GM19099 (cell line): Measurements from ENCODE around the gene UNC13B.

Experiments
- POLR2A ChIP-seq: IDR thresholded peaks from 3 replicates; pipeline ENCODE4 v1.6.1; 2011; ENCODE audit warnings: low read depth; ENCODE audit not compliant: insufficient read length; ENCODE audit errors: extremely low read depth

The UNC13B gene

DNA sequence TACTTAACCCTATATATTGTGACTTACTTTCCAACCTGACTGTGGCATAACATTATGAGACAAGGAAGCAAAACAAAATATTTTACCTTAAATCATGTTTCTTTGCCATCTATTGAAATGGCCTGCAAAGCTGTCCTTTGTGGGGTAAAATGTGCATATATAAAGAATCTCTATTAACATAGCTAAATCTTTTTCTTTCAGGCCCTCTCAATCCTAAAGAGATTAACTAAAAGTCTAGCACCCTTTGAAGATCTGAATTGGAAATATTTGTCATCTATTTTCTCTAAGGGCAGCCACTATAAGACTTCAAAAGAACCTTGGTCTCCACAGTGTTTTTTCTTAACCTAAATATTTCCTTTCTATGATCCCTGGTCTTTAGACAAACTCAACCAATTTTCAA is 5.0 kb upstream of the UNC13B start:
- no peak for TF ChIP-seq POLR2A

DNA sequence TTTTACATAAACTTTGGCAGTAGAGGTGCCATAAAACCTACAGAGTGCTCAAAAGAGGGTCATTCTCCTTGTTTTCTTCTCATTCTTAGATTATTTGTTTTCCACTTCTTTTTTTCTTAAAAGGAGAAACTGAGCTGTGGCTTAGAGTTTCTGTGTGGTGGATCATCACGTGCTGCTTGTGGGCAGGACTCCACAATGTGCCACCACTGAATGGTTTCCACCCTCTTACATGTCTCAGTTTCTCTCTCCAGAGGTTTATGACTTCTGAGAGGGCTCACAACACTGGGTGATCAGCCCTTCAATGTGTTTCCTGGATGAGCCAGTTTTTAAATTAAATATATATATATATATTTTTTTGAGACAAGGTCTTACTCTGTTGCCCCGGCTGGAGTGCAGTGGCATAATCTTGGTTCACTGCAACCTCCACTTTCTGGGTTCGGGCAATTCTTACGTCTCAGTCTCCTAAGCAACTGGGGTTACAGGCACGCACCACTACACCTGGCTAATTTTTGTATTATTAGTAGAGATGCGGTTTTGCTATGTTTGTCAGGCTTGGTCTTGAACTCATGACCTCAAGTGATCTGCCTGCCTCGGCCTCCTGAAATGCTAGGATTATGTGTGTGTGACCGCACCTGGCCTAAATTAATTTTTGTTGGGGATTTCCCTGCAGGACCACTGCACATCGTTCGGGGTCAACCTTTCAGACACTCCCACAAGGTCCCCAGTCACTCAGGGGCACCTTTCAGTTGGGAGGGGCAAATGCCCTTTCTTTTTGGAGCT is 3.1 kb upstream of the UNC13B start:
- no peak for TF ChIP-seq POLR2A

DNA sequence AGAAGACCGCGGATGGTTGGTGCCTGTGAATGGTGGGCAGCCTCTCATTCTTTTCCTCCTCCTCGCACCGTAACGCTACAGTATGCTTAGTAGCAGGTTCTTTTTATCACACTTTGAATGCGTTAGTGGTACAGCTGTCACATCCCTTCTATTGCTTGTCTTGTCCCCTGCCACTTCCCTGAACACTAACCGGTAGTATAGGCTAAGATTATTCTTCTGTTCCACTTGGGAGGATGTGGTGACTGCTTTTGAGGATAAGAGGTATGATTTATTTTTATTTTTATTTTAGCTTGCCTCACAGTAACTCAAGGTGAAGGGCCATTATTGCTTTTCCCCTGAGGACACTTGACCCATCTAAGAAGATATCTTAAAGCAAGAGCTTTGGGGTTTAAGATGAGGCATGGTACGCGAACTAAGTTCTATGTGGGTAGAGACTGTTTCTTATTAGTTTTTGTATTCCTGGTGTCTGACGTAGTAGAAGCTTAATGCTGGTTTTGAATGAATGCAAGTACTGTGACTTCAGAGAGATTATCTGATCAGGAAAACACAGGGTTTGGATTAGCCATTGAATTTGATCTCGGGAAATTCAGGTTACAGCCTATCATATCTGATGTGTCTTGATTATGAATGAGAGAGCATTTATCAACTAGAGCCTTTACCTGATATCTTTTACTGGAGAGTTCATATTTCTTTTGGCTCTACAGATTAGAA is 951 bp downstream of the UNC13B start:
- TF ChIP-seq POLR2A: no peak

DNA sequence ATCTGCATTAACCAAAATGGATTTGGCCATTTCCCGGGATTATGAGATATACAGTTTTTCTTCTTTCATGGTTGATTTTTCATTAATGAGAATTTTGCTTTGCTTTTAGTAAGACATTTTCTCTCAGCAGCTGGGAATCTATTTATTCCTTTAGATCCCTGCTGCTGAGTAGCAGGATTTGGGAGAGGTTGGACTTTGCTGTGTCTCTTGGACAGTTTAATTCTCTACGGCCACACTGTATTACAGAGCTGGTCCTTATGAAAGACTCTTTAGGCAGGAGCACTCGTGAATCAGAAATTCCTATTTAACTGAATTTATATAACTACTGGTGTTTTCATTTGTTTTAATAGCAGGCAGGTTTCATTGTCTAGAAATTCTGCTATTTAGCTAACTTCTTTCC is 1.6 kb downstream of the UNC13B start:
- no peak for TF ChIP-seq POLR2A

DNA sequence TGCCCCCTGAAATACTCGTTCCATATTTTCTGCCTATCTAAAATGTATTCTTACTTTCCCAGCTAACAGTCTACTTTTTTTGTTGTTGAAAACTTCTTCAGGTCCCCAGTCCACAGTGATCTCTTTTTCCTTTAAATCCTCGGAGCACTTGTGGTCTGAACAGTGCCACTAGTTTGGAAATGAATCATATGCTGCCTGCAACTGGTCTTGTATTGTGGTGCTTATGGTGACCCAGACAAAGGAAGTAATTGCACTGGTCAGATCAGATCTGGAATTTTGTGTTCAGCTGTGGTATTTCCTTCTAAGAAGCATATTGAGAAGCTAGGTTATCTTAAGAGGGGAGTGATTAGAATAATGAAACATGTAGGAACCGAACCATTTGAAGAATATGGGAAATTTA is 2.9 kb downstream of the UNC13B start:
- no peak for TF ChIP-seq POLR2A

DNA sequence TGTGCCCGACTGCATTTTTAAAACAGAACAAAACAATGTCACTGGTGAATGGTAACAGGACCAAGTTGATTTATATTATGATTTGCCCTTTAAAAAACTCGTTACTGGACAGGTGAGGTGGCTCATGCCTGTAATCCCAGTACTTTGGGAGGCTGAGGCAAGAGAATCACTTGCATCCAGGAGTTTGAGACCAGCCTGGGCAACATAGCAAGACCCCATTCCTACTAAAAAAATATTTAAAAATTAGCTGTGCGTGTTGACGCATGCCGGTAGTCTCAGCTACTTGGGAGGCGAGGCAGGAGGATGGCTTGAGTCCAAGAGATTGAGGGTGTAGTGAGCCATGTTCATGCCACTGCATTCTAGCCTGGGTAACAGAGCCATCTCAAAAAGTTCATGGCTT is 7.2 kb downstream of the UNC13B start:
- TF ChIP-seq POLR2A: no peak

DNA sequence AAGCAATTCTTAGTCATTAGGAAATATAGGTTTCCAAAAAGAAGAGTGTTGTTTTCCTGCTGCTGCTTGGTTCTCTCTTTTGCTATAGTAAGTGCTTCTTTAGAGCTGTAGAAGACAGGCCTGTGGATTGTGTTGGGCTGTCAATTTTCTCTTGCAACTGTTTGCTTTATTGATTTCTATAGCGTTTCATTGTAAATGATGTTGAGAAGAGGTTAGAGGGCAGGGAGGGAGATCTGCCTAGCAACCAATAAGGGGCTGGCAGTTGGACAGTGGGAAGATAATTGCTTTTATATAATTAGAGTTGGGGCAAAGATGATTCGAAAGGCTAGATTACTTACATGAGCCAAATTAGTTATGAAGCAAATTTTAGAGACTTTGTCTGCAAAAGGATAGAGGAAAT is 11.1 kb downstream of the UNC13B start:
- no peak for TF ChIP-seq POLR2A

DNA sequence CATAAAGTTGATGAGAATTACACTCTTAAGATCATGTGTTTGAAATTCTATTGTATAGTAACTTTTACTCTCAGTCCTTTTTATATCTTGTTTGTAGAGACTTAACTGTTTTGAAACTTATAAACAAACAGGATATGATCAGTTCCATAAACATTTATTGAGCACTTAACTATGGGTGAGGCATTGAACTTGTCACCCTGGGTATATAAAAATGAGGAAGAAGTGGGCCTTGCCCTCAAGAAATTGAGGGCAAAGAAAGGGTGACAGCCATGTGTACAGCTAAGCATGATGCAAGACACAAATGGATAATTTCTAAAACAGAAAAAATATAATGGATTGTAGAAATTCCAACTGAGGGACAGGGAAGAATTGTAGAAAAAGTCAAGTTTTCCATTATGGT is 15.7 kb downstream of the UNC13B start:
- no peak for TF ChIP-seq POLR2A

DNA sequence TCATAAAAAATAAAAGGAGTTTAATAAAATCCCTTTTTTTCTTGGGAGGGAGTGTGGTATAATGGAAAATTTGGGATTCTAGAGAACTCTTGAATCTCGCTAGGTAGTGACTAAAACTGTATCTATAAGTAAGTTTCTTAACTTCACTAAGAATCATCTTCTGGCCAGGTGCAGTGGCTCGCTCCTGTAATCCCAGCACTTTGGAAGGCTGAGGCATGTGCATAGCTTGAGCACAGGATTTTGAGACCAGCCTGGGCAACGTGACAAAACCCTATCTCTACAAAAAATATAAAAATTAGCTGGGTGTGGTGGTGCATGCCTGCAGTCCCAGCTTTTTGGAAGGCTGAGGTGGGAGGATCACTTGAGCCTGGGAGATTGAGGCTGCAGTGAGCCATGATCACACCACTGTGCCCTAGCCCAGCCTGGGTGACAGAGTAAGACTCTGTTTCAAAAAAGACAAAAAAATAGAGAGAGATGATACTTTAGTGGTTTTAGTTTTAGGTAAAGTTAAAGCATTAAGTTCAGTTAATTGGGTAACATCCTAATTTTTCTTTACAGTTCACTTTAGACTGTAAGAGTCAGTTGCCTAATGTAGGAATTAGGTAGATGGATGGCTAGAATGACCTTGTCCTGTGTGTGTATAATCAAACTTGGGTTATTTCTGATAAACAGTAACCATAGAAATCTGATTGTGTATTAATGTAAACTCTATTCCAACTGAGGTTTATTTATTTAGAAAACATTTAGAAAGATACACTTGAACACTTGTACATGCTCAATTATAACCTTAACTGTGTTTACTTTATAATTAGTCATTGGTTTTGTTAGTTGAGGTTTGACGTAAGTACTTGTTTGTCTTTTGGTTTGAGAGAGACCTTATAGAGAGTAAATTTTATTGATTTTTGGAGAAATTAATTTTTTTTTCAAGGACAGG is 17.8 kb downstream of the UNC13B start:
- no peak for TF ChIP-seq POLR2A

DNA sequence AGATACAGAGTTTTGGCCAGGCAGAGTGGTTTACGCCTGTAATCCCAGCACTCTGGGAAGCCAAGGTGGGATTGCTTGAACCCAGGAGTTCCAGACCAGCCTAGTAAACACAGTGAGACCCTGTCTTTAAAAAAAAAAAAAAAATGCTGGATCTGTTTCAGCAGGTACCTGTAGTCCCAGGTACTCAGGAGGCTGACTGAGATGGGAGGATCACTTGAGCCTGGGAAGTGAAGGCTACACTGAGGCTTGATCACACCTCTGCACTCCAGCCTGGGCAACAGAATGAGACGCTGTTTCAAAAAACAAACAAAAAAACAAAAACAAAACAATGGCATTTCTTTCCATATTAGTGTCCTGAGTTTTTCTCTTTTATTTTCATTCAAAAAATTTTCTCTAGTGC is 19.0 kb downstream of the UNC13B start:
- TF ChIP-seq POLR2A: no peak

DNA sequence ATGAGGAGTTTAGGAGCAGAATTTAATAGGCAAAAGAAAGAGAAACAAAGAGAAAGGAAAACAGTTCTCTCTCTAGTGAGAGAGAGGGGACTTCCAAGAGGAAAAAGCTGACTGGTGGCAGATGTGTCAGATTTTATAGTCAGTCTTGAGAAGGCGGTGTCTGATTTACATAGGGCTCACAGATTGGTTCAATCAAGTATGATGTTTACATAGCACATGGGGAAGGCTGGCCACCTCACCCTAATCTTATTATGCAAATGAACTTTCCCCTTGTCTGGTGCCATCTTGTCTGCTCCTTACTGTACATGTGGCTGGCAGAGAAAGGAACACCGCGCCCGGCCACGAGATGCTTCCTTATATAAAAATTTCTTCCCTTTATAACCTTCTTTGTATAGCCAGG is 24.7 kb downstream of the UNC13B start:
- TF ChIP-seq POLR2A: no peak

DNA sequence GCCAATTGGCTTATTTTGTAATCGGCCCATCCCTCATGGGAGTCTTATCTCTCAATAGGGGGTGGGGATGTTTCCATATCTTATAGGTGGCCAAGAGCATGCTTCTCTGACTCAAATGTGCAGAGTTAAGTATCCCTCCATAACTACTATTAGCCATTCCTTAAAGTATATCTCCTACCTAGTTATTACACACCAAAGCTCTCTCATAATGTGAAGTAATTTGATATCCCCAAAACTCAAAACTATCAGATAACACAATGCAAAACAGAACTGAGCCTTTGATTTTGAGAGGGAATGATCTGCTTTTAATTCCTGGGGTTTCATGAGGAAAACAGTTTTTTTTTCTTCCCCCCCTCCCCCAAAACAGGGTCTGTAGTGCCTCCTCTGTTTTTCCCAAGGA is 28.4 kb downstream of the UNC13B start:
- no peak for TF ChIP-seq POLR2A

DNA sequence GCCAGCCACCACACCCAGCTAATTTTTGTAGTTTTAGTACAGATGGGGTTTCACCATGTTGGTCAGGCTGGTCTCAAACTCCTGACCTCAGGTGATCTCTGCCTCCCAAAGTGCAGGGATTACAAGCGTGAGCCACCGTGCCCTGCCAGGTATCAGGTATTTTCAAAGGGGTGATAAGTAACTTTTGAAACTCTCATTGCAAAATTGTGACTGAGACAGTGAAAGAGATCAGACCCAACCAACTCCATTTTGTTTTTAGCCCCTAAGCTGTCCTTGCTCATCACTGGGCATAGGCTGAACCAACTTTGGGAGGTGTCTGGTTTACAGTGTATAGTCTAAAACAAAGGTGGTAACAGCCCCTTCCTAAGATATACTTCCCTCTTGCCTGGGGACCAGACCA is 29.3 kb downstream of the UNC13B start:
- no peak for TF ChIP-seq POLR2A

DNA sequence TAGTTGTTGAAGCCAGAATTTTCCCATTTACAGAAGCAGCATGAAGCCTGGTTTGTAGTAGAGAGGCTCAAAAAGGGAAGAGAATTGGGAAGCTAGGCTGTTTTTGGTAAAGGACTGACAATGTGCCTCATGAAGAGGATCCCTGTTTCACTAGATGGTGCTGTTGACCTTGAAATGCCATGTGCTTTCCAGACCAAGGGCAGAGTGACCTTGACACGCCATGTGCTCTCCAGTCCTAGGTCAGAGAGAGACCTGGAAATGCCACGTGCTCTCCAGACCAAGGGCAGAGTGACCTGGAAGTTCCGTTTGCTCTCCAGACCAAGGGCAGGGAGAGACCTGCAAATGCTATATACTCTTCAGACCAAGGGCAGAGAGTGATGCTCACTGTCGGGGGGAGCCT is 32.0 kb downstream of the UNC13B start:
- no peak for TF ChIP-seq POLR2A

DNA sequence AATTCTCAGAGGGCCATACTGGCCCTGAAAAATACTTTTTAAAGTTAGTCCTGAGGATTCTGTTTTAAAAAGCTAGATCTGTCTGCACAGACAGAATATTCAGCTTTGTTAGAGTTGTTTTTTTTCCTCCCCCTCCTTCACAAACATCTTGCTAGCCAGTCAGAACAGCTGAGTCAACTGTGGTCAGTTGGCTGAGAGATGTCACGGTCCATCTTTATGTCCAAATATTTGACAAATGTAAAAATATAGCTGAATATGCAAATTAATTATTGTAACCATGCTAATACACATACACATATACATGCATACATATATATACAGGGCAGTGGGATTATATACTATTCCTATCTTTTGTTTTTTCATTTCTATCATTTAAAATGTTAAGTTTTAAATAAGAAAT is 33.9 kb downstream of the UNC13B start:
- no peak for TF ChIP-seq POLR2A
